ENCODE data around the gene SPATA2.

Gene SPATA2

DNA sequence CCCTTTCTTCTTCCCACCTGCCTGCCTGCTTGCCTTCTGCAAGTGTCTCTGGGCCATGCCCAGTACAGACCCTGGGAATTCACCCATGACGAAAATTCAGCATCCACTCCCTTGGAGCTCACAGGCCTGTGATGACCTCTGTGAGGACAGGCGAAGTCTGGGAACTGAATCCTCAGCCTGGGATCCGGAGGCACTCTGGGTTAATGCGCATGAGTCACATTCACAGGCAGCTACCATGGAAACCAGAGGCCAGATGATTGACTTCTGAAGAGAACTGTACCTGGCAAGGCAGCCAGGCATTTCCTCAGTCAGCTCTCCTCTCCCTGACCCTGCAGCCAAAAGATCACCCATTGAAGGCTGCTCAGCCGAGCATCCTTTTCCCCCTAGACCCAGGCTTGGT is 61.7 kb downstream of the SPATA2 start:
- peak; percentile 12 for DNase-seq
